OCI-LY1 (cell line): Measurements from ENCODE around the gene KRT84.

Experiments
- EZH2 ChIP-seq: fragments of 200-600 bp; sonication (generic), shearing (Covaris generic); IDR thresholded peaks from 2 replicates; pipeline ENCODE4 v1.8.0; 2017; ENCODE audit warnings: borderline replicate concordance, mixed run types, mild to moderate bottlenecking, antibody characterized with exemption, low read length, moderate library complexity, mixed read lengths
- TF ChIP-seq, protein P1 (sequence below): fragments of 200-600 bp; sonication (generic), shearing (Covaris generic); IDR thresholded peaks from 2 replicates; pipeline ENCODE4 v1.5.1; 2017; ENCODE audit warnings: mild to moderate bottlenecking, antibody characterized with exemption, low read length, moderate library complexity, mixed read lengths

DNA sequence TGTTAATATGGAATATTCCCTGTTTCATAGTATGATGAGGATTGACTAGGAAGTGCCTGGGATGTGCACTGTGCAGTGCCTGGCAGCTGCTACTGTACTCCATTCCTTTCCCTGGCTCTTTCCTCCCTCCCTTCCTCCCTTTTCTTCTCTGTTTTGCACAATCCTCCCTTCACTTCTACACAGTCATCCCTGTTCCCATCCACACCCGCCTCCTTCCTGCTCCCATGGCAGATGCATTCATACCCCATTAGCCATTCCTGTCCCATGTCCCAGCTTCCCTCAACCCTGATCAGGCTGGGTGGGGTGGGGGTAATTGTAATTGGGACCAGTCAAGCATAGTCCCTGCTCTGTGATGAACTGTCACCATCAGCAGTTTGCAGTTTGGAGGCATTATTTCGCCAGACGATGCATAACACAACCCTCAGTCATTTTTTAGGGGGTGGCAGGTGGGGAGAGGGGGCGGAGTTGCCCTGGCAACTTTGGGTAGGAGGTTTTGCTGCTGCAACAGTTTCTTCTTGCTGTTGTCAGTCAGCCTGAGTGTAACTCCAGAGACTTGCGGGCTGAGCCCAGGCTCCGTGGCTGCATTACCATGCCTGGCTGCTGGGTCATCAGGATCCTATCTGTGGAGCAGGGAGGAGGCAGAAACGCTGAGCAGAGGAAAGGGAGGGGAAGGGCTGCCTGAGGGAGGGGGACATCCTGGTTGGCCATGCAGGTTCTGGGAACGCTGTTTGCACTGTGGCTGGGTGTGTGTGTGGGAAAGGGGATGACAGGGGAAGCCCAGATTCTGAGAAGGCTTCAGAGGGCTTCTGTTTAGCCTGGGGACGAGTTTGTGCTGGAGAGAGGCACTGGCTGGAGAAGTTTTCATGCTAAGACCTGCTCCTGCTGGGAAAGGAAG is 4.1 kb upstream of the KRT84 start:
- TF ChIP-seq, protein P1, sequence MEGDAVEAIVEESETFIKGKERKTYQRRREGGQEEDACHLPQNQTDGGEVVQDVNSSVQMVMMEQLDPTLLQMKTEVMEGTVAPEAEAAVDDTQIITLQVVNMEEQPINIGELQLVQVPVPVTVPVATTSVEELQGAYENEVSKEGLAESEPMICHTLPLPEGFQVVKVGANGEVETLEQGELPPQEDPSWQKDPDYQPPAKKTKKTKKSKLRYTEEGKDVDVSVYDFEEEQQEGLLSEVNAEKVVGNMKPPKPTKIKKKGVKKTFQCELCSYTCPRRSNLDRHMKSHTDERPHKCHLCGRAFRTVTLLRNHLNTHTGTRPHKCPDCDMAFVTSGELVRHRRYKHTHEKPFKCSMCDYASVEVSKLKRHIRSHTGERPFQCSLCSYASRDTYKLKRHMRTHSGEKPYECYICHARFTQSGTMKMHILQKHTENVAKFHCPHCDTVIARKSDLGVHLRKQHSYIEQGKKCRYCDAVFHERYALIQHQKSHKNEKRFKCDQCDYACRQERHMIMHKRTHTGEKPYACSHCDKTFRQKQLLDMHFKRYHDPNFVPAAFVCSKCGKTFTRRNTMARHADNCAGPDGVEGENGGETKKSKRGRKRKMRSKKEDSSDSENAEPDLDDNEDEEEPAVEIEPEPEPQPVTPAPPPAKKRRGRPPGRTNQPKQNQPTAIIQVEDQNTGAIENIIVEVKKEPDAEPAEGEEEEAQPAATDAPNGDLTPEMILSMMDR, result no peak
- TF ChIP-seq EZH2, result no peak
